GM12878 (cell line): ENCODE measurements around the gene ALS2.

ENCODE experiments used
- ATF7 ChIP-seq: fragments of 450-650 bp; IDR thresholded peaks from 2 replicates; pipeline ENCODE4 v1.6.1; 2016; ENCODE audit warnings: low read depth, mild to moderate bottlenecking
- CTCF ChIP-seq, 3 experiments: IDR thresholded peaks in 2 of 3; conservative IDR thresholded peaks in 1 of 3; 2 replicates each; pipeline ENCODE4 v1.5.1; 2011; ENCODE audit warnings: low read depth in 3 of 3, low read length in 3 of 3, mild to moderate bottlenecking in 3 of 3, control low read depth in 2 of 3, moderate library complexity in 2 of 3, inconsistent platforms in 1 of 3, mixed read lengths in 1 of 3; ENCODE audit not compliant: control insufficient read depth in 2 of 3, insufficient read depth in 1 of 3; ENCODE audit errors: extremely low read depth in 1 of 3
- ELK1 ChIP-seq: IDR thresholded peaks from 2 replicates; pipeline ENCODE4 v1.6.1; 2012; ENCODE audit warnings: low read depth, low read length, improper control_type of control experiment
- IRF3 ChIP-seq: fragments of 450-650 bp; IDR thresholded peaks from 2 replicates; pipeline ENCODE4 v1.6.1; 2014; ENCODE audit warnings: mild to moderate bottlenecking
- RAD21 ChIP-seq: IDR thresholded peaks from 2 replicates; pipeline ENCODE4 v1.6.1; 2011; ENCODE audit warnings: mild to moderate bottlenecking, low read depth, low read length, moderate library complexity; ENCODE audit not compliant: insufficient read depth
- ZBTB11 ChIP-seq: fragments of 450-650 bp; formaldehyde crosslinking; IDR thresholded peaks from 2 replicates; pipeline ENCODE4 v1.5.0; 2022; ENCODE audit warnings: mild to moderate bottlenecking, missing genetic modification characterization

GRCh38 chr2:201709049-201709448 is 71.7 kb downstream of the ALS2 start:
- TF ChIP-seq CTCF (IDR thresholded peaks at IDR 0.05 in 2 of 3, conservative IDR thresholded peaks at IDR 0.05 in 1 of 3; ENCODE audit: control insufficient read depth in 2 of 3, extremely low read depth in 1 of 3, insufficient read depth in 1 of 3, low read depth in 3 of 3, low read length in 3 of 3) (no peak), ELK1 (no peak), RAD21 (no peak), ATF7 (no peak), ZBTB11 (CRISPR knock-in tag) (no peak), IRF3 (no peak)
